Metanephros (tissue), 2 donors: ENCODE results near the gene IRAK2. TPM values are rescaled to one million over a fixed set of nuclear protein-coding genes. Genes with fewer than 3 reads are reported as not detected.

Experiments
- small RNA-seq: library from RNA; depleted of rRNA; stranded (forward); fragments of <200 nt; gene quantifications from one replicate; pipeline ENCODE3, GENCODE V24; 2014; ENCODE audit warnings: low replicate concordance
- total RNA-seq: library from RNA; depleted of rRNA; stranded (reverse); fragments of >200 nt; gene quantifications from one replicate; pipeline ENCODE4 v1.2.3, GENCODE V29; 2014

Gene IRAK2
- 2.7 TPM for total RNA-seq

DNA sequence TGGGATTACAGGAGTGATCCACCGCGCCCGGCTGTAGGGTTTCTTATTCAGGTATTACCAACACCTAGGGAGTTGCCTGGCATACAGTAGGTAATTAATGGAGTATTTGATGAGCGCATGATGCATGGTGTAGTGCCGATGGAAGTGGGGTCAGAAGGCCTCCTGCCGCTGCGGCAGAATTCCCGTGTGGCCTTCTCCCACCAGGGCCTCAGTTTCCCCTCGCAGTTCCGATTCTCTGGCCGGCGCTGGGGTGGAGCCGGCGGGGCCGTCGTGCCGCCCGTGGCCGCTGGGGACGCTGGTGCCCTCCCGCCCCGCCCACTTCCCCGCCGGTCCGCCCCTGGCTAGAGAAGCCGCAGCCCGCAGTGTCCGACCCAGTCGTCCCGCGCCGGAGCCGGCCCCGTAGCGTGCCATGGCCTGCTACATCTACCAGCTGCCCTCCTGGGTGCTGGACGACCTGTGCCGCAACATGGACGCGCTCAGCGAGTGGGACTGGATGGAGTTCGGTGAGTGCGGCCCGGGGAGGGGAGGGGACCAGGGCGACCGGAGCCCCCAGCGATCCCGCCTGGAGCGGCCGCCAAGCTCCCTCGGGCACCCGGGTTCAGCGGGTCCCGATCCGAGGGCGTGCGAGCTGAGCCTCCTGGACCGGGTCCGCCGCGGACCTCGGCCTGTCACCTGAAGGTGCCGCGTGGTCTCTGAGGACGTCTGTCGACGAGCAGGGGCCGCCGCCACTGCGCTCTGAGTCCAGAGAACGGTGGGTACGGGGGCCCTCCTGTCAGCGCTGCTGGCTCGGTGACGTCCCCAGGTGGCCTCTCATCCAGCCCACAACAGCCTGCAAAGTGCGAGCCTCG, at the start of gene IRAK2:
Gene IRAK2, plus strand, starts transcription at position 374 of the 848 bp plus-strand sequence. Its CDS starts 36 bp downstream, at position 410.

GRCh38 chr3:10115326-10116137, 49.2 kb upstream of the IRAK2 start, which contains the start of gene BRK1:
Gene BRK1, plus strand, starts transcription at chr3:10115675. Its CDS starts 27 bp downstream, at chr3:10115702.

GRCh38 chr3:10248184-10248983, 83.7 kb downstream of the IRAK2 start, which contains the start of gene TATDN2:
Gene TATDN2, plus strand, starts transcription at chr3:10248459. Its CDS starts 742 bp downstream, at chr3:10249201.

GRCh38 chr3:10292505-10293419, 128.0 kb downstream of the IRAK2 start, which contains the start of gene GHRL:
Gene GHRL, minus strand, starts transcription at chr3:10292947. Its CDS starts 2,767 bp downstream, at chr3:10290180.

Small RNA genes within 50 kb of the gene (small RNA-seq; reads per million reads assigned to genes)
- gene RF02126 = not detected

Other genes starting within 250 kb of the IRAK2 start
- 46.5 TPM for gene IL17RC, start 247.8 kb upstream of the IRAK2 start, total RNA-seq
- gene CRELD1, start 231.1 kb upstream of the IRAK2 start, total RNA-seq = 43.0 TPM
- 3.3 TPM for gene PRRT3, start 212.5 kb upstream of the IRAK2 start, total RNA-seq
- gene EMC3, start 178.1 kb upstream of the IRAK2 start, total RNA-seq = 40.9 TPM
- gene FANCD2, start 138.5 kb upstream of the IRAK2 start, total RNA-seq = 14.9 TPM
- gene FANCD2OS, start 56.7 kb upstream of the IRAK2 start, total RNA-seq = not detected
- gene BRK1, start 49.2 kb upstream of the IRAK2 start, total RNA-seq = 123 TPM
- 55.0 TPM for gene VHL, start 23.1 kb upstream of the IRAK2 start, total RNA-seq
- gene TATDN2, start 83.5 kb downstream of the IRAK2 start, total RNA-seq = 29.3 TPM
- gene GHRL, start 128.0 kb downstream of the IRAK2 start, total RNA-seq = 3.6 TPM
- 107 TPM for gene SEC13, start 156.2 kb downstream of the IRAK2 start, total RNA-seq